ENCODE results near the gene TRPM2.

TRPM2 gene

GRCh38 chr21:44375761-44376241 is 22.4 kb downstream of the TRPM2 start:
- no peaks in the 10 kb centered on the region for H3K27me3 ChIP-seq (ENCODE audit: insufficient read depth, low read depth, severe bottlenecking)

GRCh38 chr21:44376606-44377005 is 23.2 kb downstream of the TRPM2 start:
- H3K4me3 ChIP-seq (ENCODE audit: low read depth, low read length), result no peak overlapping the region
- no peak for TF ChIP-seq CTCF (IDR thresholded peaks at IDR 0.05; ENCODE audit: low read depth, low read length)
- no peak overlapping the region for H3K27ac ChIP-seq
- no peak for DNase-seq
- no peaks in the 10 kb centered on the region for H3K9me3 ChIP-seq (ENCODE audit: severe bottlenecking)
- H3K27me3 ChIP-seq (ENCODE audit: insufficient read depth, low read depth, severe bottlenecking), result no peaks in the 10 kb centered on the region
- no peaks in the 10 kb centered on the region for H3K36me3 ChIP-seq

More at GRCh38 chr21:44375761-44376241, 22.4 kb downstream of the TRPM2 start:
- TF ChIP-seq CTCF (IDR thresholded peaks at IDR 0.05; ENCODE audit: low read depth, low read length), result no peak
- H3K36me3 ChIP-seq, result no peaks in the 10 kb centered on the region
- no peak overlapping the region for H3K27ac ChIP-seq
- H3K4me3 ChIP-seq (ENCODE audit: low read depth, low read length), result no peak overlapping the region
- DNase-seq, result no peak
- no peaks in the 10 kb centered on the region for H3K9me3 ChIP-seq (ENCODE audit: severe bottlenecking)

- H3K9me3 ChIP-seq (ENCODE audit: severe bottlenecking), result no peaks in the 10 kb centered on the region
- H3K4me3 ChIP-seq (ENCODE audit: low read depth, low read length), result no peak overlapping the region
- no peaks in the 10 kb centered on the region for H3K27me3 ChIP-seq (ENCODE audit: insufficient read depth, low read depth, severe bottlenecking)
- TF ChIP-seq CTCF (IDR thresholded peaks at IDR 0.05; ENCODE audit: low read depth, low read length), result peak; percentile 91
- no peaks in the 10 kb centered on the region for H3K36me3 ChIP-seq
- DNase-seq, result peak; percentile 37
- H3K27ac ChIP-seq, result no peak overlapping the region
Measured at GRCh38 chr21:44377201-44377921, 23.9 kb downstream of the TRPM2 start.

GRCh38 chr21:44377922-44378645 is 24.7 kb downstream of the TRPM2 start:
- Histone ChIP-seq H3K27ac (no peak overlapping the region), H3K27me3 (ENCODE audit: insufficient read depth, low read depth, severe bottlenecking) (no peaks in the 10 kb centered on the region), H3K4me3 (ENCODE audit: low read depth, low read length) (no peak overlapping the region), H3K9me3 (ENCODE audit: severe bottlenecking) (no peaks in the 10 kb centered on the region), H3K36me3 (no peaks in the 10 kb centered on the region)
- DNase-seq, result peak; percentile 4
- no peak for TF ChIP-seq CTCF (IDR thresholded peaks at IDR 0.05; ENCODE audit: low read depth, low read length)

GRCh38 chr21:44378646-44379514 is 25.5 kb downstream of the TRPM2 start:
- no peaks in the 10 kb centered on the region for H3K27me3 ChIP-seq (ENCODE audit: insufficient read depth, low read depth, severe bottlenecking)
- no peak overlapping the region for H3K4me3 ChIP-seq (ENCODE audit: low read depth, low read length)
- no peaks in the 10 kb centered on the region for H3K9me3 ChIP-seq (ENCODE audit: severe bottlenecking)
- no peak overlapping the region for H3K27ac ChIP-seq
- DNase-seq, result no peak
- no peak for TF ChIP-seq CTCF (IDR thresholded peaks at IDR 0.05; ENCODE audit: low read depth, low read length)
- no peaks in the 10 kb centered on the region for H3K36me3 ChIP-seq
